HG03520 (cell line): ENCODE data around the gene TTC7B.
"Not testable (repeated sequence)": the region's sequence is repeated elsewhere in the genome, so short reads cannot be mapped to it uniquely, and the experiment has no call there.

ENCODE experiments used
- ATAC-seq: cut with Tn5 transposase; IDR thresholded peaks from one replicate; pipeline ENCODE4 v1.9.1; 2021; ENCODE audit warnings: mild to moderate bottlenecking, moderate library complexity; ENCODE audit not compliant: unreplicated experiment

The TTC7B gene

DNA sequence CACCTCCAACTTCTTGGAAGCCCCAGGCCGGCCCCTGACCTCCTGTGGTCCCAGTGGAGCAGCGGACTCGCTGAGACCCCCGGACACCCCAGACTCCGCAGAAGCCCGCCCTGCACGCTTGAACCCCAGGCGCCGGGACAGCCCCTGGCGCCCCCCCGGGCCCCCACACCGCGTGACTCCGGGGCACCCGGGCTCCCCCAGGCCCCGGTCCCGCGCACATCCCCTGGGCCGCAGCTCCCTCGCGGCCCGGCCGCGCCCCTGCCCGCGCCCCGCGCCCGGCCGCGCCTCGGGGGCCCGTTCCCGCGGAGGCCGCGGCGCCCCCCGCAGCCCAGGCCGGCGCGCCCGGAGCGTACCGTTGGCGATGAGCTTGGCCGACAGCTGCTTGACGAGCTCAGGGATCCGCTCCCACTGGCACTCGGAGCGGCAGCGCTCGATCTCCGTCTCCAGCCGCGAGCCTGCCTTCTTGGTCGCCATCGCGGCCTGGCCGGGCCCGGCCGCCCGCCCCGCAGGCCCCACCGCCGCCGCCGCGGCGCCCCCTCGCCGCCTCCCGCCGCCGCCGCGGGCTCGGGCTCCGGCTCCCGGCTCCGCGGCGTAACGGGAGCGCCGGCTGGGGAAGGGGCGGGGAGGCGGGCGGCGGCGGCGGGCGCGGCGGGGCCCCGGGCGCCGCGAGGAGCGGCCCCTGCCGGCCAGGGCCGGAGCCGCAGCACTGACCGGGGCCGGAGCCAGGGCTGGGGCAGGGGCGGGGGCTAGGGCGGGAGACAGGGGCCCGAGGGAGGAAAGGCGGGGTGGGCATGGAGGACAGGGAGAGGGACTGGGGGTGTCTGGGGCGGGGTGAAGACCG is at the start of gene TTC7B:
TTC7B (minus strand) TSS at position 609 of the 841 bp plus-strand sequence; CDS start at position 474, 135 bp downstream.
- ATAC-seq: no peak

GRCh38 chr14:90864741-90865140 is 48.5 kb upstream of the TTC7B start:
- ATAC-seq: no peak

GRCh38 chr14:90858511-90858910 is 42.3 kb upstream of the TTC7B start:
- ATAC-seq: no peak

GRCh38 chr14:90857866-90858265 is 41.6 kb upstream of the TTC7B start:
- no peak for ATAC-seq

DNA sequence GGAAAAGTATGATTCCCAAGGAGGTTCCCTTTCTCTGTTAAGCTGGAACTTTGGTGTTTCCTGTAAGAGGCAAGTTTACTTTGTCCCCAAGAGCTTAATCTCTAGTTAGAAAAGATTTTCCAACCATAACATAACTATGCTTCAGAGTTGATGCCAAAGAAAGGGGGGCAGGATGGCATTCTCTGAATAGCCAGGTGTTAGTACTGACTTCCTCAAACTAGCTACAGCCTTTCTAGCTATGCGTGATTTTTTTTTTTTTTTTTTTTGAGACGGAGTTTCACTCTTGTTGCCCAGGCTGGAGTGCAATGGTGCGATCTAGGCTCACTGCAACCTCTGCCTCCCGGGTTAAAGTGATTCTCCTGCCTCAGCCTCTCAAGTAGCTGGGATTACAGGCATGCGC is 39.9 kb upstream of the TTC7B start:
- ATAC-seq: not testable (repeated sequence)

DNA sequence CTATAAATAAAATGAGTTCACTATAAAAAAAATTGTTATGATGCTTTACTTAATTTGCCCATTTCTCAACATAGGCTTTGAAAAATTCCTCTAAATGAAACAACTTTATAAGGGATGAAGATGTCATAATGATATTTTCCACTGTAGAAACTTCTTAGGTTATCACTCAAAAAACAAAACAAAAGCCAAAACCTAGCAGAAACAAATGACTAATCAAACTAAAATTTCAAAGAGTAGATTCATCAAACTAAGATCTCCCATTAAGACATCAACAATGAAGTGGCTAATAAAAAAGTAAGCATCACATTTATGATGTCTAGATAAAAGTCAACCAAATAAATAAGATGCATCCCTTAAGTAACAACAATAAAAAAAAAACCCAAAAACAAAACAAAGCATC is 36.9 kb upstream of the TTC7B start:
- no peak for ATAC-seq

GRCh38 chr14:90851327-90852036 is 35.3 kb upstream of the TTC7B start:
- ATAC-seq: no peak

GRCh38 chr14:90850487-90850886 is 34.3 kb upstream of the TTC7B start:
- ATAC-seq: no peak

DNA sequence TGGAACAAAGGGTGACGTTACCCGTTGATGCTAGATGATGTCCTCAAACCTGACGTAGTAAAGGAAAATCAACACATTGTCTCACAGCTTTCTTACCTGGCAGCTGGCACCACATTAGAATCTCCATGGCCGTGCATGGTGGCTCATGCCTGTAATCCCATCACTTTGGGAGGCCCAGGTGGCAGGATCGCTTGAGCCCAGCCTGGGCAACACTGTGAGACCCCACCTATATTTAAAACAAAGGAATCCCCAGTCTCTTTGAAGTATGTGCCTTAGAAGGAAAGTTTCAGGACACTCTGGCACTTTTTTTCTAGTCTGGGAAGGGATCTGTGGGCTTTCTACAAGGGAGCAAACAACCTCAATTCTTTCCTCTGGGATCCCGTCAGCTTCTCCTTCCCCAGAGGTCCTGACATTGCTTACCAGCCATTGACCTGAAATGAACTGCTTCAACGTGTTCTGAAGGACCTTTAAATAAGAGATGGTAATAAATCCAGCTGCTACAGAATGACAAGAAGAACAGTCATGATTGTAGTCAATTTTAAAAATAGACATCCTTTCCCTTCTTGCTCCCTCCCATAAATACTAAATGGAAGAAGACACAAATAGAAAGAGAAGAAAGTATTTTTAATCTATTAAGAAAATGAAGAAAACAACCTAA is 33.7 kb upstream of the TTC7B start:
- no peak for ATAC-seq

DNA sequence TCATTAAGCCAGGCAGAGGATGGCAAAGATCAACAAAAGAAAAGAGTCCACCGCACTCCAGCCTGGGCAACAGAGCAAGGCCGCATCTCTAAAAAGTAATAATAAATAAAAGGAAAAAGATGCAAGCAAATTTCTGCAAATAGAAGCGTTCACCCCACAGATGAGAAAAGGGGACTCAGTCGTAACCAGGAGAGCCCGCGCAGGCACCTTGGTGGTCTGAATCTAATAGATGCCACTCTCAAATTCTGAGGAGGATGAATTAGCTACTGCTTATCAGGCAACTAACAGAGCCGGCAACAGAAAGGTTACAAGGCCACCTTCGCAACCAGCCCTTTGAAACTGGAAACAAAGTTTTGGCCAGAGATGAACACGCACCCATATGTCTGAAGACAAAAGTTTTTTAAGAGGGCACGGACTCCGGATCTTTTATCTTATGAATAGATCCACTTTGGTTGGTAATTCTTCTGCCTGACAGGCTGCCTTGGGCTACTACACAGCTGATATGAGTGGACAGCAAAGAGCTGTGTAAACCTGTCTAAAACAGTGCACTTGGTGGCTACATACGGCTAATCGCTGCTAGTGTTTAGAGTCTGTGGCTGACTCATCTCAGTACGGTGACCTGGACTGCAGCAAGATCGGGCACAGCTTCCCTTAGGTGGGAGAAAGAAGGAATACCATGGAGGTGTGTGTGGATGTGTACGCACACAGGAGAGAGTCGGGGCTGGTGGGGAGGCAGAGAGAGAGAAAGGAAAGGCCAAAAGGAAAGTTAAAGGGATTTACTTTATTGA is 32.9 kb upstream of the TTC7B start:
- no peak for ATAC-seq

DNA sequence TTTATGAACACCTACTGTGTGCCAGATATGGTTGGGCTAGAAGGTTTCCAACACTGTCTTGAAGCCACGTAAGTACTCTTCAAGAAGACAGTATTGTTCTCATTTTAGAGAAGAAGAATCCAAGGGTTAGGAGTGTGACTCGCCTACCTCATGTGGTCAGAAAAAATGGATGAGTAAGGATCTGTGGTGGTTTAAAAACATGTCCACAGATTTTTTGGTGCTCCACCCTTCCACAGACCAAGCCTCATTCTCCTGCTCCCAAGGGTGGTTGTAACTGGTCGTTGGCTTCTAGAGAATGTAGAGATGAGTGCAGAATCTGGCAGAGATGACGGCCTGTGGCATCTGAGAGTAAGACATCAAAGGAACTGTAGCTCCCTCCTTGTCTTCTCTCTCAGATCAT is 30.3 kb upstream of the TTC7B start:
- no peak for ATAC-seq

GRCh38 chr14:90844321-90844720 is 28.1 kb upstream of the TTC7B start:
- ATAC-seq: no peak

- no peak for ATAC-seq
These were observed 26.5 kb upstream of the TTC7B start for GRCh38 chr14:90842726-90843125.

- not testable (repeated sequence) for ATAC-seq
These were observed 24.4 kb upstream of the TTC7B start for GRCh38 chr14:90840667-90841066.

DNA sequence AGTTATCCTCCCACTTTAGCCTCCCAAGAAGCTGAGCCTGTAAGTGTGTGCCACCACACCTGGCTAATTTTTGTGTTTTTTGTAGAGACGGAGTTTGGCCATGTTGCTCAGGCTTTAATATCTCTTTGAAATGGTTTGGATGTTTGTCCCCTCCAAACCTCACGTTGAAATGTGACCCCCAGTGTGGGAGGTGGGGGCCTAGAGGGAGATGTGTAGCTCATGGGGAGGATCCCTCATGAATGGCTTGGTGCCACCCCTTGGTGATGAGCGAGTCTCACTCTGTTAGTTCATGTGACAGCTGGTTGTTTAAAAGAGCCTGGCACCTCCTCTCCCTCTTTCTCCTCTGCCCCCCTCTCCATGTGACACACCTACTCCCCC is 23.6 kb upstream of the TTC7B start:
- ATAC-seq: no peak

GRCh38 chr14:90839024-90839888 is 23.0 kb upstream of the TTC7B start:
- ATAC-seq: no peak

DNA sequence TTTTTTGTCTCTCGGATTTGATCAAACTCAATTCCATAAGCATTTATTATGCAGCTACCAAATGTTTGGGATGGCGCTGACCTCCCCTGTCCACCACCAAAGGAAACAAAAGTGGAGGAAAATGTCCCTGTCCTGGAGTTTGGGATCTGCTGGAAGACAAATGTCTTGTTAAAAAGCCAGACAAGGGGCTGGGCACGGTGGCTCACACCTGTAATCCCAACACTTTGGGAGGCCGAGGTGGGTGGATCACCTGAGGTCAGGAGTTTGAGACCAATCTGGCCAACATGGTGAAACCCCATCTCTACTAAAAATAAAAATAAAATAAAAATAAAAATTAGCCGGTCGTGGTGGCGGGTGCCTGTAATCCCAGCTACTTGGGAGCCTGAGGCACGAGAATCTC is 22.3 kb upstream of the TTC7B start:
- ATAC-seq: not testable (repeated sequence)

DNA sequence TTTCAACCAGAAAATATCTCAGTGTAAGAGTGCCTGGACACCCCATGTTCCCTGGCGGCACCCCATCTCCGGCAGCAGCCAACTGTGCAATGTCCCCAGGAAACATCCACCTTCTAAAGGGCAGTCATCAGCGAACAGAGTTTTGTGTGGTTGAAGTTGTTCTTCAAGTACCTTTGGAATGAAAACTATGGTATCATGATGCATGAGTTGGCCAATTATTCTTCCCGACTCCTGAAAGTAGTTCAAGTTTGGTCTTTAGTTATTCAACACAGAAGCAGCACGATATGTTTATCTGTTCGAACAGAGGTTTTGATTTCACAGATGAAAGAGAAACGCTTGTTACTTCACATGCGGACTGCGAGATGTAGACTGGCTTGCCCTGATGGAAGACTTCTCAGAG is 21.1 kb upstream of the TTC7B start:
- no peak for ATAC-seq

DNA sequence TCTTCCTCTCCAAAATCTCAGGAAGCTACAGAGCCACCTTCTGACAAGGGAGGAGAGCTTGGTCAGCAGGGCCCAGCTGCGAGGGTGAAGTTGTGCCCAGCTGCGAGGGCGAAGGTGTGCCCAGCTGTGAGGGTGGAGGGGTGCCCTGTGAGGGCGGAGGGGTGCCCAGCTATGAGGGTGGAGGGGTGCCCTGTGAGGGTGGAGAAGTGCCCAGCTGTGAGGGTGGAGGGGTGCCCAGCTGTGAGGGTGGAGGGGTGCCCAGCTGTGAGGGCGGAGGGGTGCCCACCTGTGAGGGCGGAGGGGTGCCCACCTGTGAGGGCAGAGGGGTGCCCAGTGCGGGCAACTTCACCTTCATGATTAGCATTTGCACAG is 20.4 kb upstream of the TTC7B start:
- no peak for ATAC-seq

DNA sequence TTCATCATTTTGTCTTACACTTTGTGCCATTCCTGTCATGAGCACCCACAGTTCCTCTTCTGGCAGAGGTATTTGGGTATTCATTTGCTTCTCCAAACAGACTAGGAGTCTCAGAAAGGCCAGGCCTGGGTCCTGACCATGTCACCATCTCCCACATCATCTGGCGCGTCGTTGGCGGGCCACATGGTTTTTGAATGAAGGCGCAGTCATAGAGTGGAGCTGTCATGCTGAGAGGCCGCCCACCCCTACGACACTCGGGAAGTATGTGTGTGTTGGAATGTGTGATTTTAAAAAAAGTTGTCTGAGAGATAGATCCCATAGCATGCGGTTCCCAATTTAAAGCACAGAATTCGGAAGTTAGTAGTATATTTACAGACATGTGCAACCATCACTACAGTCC is 15.6 kb upstream of the TTC7B start:
- no peak for ATAC-seq
